ENCODE measurements around the gene ADIG.
"Not testable (repeated sequence)": the region's sequence is repeated elsewhere in the genome, so short reads cannot be mapped to it uniquely, and the experiment has no call there.

The ADIG gene

DNA sequence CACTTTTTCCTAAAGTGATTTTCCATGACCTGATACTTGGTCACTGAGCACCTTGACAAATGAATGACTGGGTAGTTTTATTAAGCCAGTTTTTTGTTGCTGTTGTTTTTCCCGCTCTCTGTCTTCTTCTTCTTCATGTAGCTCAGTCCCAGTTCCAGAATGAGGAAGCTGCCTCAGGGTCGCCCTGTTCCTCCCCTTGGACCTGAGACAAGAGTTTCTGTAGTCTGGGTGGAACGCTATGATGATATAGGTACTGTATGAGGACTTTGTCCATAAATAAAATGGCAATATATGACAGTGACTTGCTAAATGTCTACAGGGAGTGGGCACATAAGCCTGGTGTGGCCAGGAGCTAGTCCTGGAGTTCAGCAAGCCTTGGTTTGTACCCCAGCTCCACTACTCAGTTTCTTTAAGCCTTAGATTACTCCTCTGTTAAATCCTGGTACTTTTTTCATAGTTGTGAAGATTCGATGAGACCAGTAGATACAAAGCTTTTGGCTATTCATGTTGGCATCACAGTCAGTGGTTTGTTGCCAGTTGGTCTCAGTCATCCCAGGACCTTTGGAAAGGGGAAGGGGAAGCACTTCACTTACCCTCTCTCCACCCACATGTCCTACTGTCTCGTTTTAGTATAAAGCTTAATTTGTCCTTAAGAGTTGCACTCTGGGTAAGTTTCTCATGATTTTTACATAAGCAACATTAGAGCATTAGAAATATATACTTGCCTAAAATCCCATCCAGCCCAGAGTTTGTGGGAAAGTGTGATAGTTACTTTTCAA, 11.1 kb upstream of the ADIG start:
- no peak for DNase-seq (ENCODE audit: low read depth in 2 of 2)

DNA sequence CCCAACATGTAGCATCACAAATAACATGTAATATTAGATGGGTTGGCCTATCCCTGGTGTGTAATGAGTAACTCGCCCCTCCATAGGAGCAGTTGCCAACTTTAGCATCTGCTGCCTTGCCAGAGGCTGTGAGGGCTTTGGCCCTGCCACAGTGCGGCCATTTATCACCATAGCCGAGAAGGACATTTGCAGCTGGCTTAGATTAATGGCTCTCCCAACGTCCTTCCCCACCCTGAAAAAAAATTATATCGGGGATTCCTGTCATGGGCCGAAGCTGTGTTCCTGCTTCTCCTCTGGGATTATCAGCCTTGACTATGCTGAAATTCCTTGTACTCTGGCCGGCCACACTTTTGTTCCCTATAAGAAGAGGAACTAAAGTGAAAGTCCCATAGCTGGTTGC, 7.6 kb upstream of the ADIG start:
- no peak for DNase-seq (ENCODE audit: low read depth in 2 of 2)

DNA sequence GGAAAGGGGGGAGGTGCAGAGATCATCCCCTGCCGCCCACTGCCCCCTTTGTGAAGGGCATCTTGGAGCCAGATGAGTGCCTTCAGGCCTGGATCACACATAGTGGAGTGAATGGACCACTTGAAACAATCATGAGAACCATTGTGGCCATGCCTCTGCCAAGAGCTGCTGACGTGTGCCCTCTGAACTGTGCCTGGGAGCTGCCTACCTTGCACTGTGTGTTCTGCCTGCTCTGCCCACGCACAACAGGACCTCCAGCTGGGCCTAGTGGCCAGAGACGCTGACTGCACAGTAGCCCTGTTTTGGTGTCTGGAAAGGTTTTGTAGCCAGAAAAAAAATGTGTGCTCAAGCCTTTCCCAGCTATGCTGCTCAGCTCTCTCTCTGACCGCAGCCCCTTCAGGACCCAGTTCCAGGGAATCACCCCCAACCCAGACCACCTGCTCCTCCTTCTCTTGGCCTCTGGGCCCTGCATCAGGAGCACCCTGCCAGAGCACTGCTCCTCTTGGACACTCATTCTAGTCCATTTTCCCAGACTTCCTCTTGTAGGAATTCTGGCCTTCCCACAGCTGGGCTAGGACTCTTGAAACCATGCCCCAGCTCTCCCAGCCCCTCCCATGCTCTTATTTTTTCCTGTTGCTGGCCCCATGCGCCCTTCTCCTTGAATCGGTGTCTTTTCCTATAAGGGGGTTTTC, 1.6 kb upstream of the ADIG start:
- no peak for DNase-seq (ENCODE audit: low read depth in 2 of 2)

DNA sequence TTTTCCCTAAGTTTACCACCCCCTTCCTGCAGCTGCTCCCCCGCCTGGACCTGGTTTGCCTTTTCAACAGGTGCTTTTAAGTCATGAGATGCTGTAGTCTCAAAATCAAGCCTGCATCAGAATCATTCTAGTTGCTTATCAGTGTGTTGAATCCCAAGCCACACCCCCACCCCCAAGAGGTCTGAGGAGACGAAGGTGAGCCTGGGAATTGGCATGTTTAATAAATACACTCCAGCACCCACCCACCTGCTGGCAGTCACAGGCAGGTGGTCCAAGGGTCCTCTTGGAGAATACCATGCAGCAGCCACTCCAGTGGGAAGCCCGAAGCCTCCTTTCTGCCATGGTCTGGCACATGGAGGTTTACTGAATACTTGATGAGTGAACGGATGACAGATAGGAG, 1.1 kb upstream of the ADIG start:
- no peak for DNase-seq (ENCODE audit: low read depth in 2 of 2)

DNA sequence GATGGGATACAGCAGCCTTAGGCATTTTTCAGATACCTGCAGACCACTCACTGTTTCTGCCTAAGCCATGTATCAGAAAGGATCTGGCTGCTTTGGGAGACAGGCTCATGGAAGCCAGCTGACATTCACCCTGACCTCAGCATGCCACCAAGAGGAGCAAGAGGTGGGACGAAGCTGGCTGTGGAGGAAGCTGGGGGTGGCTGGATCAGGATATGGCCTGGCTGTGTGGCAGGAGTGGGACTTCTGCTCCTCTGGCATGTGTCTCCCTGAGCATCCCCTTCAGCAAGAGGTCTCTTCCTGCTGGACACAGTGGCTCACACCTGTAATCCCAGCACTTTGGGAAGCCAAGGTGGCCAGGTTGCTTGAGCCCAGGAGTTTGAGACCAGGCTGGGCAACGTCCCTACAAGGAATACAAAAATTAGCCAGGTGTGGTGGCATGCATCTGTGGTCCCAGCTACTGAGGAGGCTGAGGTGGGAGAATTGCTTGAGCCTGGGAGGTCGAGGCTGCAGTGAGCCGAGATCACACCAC, 897 bp downstream of the ADIG start:
- DNase-seq (ENCODE audit: low read depth in 2 of 2) = no peak

DNA sequence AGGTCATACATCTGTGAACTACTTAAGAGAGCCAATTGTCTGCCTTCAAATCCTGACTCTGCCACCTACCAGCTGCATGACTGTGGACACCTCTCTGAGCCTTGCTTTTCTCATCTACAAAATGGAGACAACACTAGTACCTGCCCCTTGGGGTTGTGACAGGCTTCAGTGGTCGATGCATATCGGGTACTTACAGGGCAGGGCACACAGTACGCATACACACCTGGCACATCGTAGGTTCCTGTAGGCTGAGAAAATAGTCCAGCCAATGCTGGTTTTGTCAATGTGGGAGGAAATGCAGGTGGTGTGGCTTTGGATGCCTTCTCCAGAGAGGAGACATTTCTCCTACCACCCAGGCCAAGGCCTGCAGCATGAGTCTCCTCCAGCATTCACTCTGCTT, 2.3 kb downstream of the ADIG start:
- DNase-seq (ENCODE audit: low read depth in 2 of 2) = no peak

DNA sequence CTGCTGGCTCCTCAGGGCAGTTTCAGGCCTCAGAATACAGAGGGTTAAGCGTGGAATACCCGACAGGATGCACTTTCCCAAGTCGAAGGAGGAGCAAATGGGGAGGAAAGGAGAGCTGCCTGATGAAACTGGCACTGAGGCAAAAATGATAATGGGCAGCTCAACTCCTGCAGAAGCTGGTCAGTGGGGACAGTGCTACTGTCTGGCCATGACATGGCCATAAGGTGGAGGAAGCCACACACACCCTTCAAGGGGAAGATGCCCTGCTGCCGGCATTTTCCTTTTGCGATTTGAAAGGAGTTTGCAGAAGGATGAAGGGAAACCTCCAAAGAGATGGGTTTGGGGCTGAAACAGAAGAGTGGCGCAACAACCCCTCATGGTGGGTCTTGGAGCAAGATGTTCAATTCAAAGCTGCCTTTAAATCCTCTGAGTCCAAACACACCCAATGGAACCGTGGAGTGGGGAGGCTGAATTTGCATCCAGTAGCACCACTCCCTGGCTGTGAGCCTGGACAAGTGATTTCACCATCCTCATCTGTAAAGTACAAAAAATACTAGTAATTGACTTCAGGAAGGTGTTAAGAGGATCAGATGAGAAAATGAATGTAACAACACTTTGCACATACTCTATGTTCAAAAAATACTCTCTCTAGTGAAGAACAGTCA, 3.2 kb downstream of the ADIG start:
- DNase-seq (ENCODE audit: low read depth in 2 of 2) = no peak

DNA sequence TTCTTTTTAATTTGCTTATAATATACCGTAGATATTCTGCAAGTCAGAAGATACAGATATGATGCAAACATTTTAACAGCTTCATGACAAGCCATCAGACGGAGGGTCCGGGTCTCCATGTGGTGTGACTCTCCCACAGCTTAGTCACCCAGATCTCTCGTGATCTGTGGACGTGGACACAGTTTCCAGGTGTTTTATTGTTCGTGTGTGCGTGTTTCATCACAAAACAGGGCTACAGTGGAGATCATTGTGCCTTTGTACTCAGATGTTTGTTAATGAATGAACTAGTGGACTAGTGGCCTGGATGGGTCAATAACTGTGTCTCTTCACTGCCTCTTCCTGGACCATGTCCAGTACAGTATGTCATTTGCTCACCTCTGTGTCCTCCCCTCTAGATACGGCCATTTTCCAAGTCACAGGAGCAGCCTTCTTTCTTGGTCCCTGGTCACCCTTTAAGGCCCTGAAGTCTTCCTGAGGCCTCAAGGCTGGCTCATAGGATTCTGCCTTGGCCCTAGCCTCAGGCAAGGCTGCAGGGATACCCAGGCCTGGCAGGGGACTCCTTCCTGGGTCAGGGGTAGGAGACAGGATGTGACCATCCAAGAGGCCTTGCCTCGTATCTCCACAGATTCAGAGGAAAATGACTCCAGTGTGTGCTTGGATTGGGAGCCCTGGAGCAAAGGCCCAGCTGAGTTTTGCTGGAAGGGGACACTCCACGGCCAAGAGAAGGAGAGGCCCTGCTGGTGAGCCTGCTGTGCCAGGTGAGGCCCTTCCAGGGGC, 4.6 kb downstream of the ADIG start:
- no peak for DNase-seq (ENCODE audit: low read depth in 2 of 2)

DNA sequence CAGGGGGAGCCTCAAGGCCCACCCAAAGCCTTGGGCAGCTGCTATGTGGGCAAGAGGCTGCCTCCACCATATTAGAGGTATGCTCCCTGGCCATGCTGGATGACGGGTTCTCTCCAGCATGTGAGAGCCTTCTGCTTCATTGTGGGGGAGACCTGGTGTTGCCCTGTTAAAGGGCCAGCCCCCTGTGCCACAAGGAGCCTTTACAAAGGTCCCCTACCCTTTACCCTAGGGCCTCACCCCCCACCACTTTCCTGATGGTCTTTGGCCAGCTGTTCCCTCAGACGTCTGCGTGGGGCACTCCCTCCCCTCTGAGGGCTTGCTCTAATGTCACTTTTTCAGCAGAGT, 5.2 kb downstream of the ADIG start:
- no peak for DNase-seq (ENCODE audit: low read depth in 2 of 2)

DNA sequence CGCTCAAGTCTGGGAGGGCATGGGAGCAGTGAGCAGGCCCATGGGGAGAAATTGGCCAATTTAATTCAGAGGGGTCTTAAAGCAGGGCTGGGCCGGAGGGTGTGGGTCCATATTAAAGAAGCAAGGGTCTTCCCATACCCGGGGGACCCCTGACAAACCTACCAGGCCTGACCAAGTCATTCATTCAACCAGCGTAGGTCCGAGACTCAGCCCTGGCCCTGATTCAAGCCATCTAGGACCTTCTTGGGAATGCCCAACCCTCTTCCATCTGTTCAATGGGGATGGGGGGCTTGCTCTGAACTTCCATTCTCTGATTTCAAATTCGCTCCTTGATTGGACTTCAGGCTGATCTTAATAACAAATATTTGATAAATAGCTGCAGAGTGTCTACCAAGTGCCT, 7.3 kb downstream of the ADIG start:
- DNase-seq (ENCODE audit: low read depth in 2 of 2) = no peak

DNA sequence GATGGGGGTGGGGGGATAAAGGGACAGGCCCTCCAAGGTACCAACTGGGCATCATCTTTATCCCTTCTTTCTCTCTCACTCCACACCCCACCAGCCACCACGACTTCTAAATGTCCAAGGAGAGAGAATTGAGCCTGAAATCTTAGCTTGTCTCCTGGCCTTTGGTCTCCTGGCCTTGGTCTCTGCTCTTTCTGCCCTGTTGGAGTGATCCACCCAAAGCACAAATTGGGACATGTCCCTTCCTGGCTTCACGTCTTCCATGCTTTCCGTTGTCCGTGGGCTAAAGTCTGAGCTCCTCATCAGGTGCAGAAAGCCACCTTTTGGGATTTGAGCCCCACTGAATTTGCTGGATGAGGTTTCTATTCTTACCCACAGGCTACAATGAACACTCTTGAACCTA, 8.4 kb downstream of the ADIG start:
- DNase-seq (ENCODE audit: low read depth in 2 of 2) = no peak

DNA sequence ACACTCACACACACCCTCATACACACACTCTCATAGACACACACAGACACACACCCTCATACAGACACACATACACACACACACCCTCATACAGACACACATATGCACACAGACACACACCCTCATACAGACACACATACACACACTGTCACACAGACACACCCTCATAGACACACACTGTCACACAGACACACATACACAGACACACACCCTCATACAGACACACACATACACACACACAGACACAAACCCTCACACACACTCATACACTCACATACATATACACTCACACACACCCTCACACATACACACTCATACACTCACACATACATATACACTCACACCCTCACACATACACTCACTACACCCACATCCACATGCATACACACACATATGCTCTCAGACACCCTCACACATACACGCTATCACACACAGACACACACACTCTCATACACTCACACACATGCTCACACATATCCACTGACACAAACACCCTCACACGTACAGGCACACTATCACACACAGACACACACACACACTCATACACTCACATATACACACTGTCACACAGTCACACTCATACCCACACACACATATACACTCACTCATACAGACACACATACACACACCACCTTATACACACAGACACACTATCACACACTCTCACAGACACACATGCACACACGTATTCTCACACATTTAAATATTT, 9.1 kb downstream of the ADIG start:
- no peak for DNase-seq (ENCODE audit: low read depth in 2 of 2)

DNA sequence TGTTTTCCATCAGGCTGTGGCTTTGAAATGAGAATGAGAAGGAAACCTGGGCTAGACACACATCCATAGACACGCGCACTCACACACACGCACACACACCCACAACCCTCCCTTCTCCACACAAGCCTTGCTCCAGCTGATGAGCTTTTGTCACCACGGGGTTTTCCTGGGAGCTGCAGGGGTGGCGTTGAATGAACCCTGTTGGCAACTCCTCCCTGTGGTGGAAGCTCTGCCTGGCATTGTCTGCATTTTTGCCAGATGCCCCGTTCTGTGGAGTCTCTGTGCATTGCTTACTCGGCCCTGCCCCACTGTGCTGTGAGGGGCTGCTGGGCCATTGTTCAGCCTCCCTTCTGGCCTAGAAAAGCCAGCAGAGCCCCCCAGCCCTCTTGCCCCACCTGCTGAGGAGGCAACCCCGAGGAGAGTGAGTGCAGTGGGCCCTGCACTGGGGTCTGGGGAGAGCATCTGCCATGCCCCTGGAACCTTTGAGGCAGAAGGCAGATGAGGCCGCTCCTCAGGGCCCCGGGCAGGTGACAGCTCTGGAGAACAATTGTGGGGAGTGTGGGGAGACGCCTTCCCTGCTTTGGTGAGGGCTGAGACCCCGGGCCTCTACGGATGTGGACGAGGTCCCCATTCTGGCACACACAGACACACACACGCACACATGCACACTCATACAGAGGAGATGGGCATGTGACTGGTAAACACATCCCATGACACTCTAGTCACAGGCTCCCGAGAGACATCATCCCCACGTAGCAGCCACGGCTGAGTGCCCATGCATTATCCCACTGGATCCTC, 9.9 kb downstream of the ADIG start:
- DNase-seq (ENCODE audit: low read depth in 2 of 2) = no peak

DNA sequence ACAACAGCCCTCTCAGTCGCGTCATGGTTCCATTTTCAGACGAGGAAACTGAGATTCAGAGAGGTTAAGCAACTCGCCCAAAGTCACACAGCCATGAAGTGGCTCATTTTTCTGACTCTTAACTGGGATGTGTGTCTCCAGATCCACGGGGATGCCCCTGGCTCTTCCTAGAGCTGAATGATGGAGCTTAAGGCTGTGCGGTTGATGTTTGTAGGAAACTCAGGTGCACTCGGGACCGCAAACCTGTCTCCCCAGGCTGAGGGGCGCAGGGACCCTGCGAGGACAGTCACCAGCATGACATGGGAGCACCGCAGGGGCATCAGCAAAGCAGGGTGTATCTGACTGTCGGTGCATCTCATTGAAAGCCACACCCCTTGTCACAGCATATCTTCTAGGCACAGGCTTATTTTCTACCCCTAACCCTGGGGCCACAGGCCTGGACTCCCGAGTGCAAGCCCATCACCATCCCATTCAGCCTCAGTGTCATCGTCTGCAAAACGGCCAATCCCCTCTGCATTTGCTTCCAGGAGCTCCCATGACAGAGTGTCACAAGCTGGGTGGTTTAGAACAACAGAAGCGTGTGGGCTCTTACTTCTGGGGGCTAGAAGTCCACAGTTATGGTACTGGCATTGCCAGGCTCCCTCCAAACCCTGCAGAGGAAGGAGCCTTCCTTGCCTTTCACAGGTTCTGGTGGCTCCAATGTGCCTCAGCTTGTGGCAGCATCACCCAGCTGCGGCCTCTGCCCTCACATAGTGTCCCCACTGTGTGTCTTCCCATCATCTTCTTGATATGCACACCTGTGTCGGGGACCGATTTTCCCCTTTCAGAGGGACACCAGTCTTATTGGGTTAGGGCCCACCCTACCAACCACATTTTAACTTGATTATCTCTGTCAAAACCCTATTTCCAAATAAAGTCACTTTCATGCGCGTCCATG, 10.7 kb downstream of the ADIG start:
- DNase-seq (ENCODE audit: low read depth in 2 of 2) = no peak

DNA sequence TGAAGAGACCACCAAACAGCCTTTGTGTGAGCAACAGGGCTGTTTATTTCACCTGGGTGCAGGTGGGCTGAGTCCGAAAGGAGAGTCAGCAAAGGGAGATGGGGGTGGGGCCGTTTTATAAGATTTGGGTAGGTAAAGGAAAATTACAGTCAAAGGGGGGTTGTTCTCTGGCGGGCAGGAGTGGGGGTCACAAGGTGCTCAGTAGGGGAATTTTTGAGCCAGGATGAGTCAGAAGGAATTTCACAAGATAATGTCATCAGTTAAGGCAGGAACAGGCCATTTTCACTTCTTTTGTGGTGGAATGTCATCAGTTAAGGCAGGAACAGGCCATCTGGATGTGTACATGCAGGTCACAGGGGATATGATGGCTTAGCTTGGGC, 11.4 kb downstream of the ADIG start:
- not testable (repeated sequence) for DNase-seq (ENCODE audit: low read depth in 2 of 2)

DNA sequence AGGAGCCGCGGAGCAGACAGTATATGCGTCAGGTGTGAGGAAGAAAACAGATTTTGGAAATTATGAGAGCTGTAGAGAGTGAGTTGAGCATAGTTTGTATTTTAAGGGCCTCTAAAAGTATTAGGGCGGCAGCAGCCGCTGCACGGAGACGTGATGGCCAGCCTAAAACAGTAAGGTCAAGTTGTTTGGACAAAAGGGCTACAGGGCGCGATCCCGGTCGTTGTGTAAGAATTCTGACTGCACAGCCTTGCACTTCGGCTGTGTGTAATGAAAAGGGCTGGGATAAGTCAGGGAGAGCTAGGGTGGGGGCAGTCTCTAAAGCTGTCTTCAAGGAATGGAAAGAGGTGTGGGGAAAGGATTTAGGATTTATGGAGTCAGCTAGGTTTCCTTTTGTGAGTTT, 13.3 kb downstream of the ADIG start:
- DNase-seq (ENCODE audit: low read depth in 2 of 2) = not testable (repeated sequence)

DNA sequence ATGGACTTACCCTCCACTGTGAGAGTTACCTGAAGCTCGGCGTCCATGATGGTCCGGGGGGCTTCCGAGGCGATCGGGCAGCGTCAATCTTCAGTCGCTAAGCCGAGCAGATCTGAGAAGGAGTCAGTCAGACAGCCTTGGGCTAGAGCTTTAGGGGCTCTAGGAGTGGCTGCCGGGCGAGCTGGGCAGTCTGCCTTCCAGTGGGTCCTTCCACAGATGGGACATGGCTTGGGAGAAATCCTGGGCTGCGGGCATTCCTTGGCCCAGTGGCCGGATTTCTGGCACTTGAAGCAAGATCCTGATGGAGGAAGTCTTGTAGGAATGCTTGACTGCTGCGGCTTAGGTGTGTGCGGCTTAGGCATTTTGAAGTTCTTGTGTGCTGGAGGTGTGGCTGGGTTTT, 14.9 kb downstream of the ADIG start:
- DNase-seq (ENCODE audit: low read depth in 2 of 2) = not testable (repeated sequence)

DNA sequence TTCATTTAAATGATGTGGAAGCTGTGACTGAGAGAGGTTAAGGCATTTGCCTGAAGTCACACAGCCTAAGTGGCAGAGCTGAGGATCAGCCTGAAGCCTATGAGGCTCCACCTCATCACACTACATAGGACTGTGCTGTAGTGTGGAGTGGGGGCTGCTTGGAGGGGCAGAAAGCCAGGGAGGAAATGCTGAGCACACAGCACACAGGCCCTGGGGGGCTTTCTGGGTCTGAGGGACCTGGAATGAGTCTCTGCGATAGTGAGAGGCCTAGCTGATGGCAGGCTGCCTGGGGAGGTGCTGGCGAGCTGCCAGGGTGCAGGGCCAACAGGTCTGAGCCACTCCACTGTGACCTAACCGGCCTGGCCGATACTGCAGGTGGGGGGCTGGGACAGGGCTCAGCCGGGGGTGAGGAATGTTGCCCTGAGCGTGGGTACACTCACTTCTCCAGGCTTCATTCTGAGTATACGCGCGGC, 18.4 kb downstream of the ADIG start:
- no peak for DNase-seq (ENCODE audit: low read depth in 2 of 2)

DNA sequence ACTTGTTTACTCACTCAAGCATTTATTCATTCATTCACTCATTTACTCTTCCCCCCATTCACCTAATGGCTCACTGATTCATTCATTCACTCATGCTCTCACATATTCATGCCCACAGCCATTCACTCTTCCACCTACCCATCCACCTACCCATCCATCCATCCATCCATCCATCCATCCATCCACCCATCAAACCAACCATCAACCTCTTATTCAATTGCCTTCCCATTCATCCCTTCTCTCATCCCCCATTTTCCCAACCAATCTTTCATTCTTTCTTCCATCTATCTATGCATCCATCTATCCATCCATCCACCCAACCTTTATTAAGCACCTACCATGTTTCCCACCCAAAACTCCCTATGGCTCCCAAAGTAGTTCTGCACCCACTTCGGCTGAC, 19.1 kb downstream of the ADIG start:
- DNase-seq (ENCODE audit: low read depth in 2 of 2) = no peak
